Astrocyte (in vitro differentiated cells and primary cell): ENCODE data around the gene TRAPPC12. TPM values are rescaled to one million over a fixed set of nuclear protein-coding genes. Genes with fewer than 3 reads are reported as not detected.
"Not testable (repeated sequence)": the region's sequence is repeated elsewhere in the genome, so short reads cannot be mapped to it uniquely, and the experiment has no call there.

Experiments used
- DNase-seq: peaks from one replicate; pipeline ENCODE4 v3.0.0-alpha.2; 2010; ENCODE audit warnings: low read depth
- FAIRE-seq: peaks from 2 replicates; lab custom pipeline; 2011; peaks lifted over from hg19 to GRCh38; lab: Jason Lieb, UNC
- H2AFZ ChIP-seq: 2 replicates; pipeline ENCODE4 v1.6.0; 2012; ENCODE audit warnings: low read depth, low read length, inconsistent platforms
- H3K27ac ChIP-seq: 2 replicates; pipeline ENCODE4 v1.5.1; 2011; ENCODE audit warnings: low read depth, low read length, inconsistent platforms
- H3K27me3 ChIP-seq: 2 replicates; pipeline ENCODE4 v1.6.0; 2011; ENCODE audit warnings: low read length, inconsistent platforms; ENCODE audit not compliant: insufficient read depth
- H3K36me3 ChIP-seq: 2 replicates; pipeline ENCODE4 v1.5.1; 2011; ENCODE audit warnings: low read length, inconsistent platforms; ENCODE audit not compliant: insufficient read depth
- H3K4me1 ChIP-seq: 2 replicates; pipeline ENCODE4 v1.5.1; 2011; ENCODE audit warnings: low read length, inconsistent platforms; ENCODE audit not compliant: insufficient read depth
- H3K4me2 ChIP-seq: 2 replicates; pipeline ENCODE4 v1.6.0; 2012; ENCODE audit warnings: low read length, inconsistent platforms
- H3K4me3 ChIP-seq: 2 replicates; pipeline ENCODE4 v1.5.1; 2011; ENCODE audit warnings: low read depth, mild to moderate bottlenecking, low read length, inconsistent platforms; ENCODE audit not compliant: insufficient read depth
- H3K79me2 ChIP-seq: 2 replicates; pipeline ENCODE4 v1.6.0; 2012; ENCODE audit warnings: mild to moderate bottlenecking, low read length, inconsistent platforms; ENCODE audit not compliant: insufficient read depth
- H3K9ac ChIP-seq: 2 replicates; pipeline ENCODE4 v1.6.0; 2012; ENCODE audit warnings: mild to moderate bottlenecking, low read length, inconsistent platforms
- H3K9me3 ChIP-seq: 2 replicates; pipeline ENCODE4 v1.5.1; 2012; ENCODE audit warnings: low read depth, mild to moderate bottlenecking, low read length, inconsistent platforms; ENCODE audit not compliant: insufficient read depth
- H4K20me1 ChIP-seq: 2 replicates; pipeline ENCODE4 v1.6.0; 2012; ENCODE audit warnings: low read length, inconsistent platforms; ENCODE audit not compliant: insufficient read depth
- H3K27ac Mint-ChIP-seq: one replicate; pipeline ENCODE4 v1.8.0; 2021; ENCODE audit warnings: mild to moderate bottlenecking, mixed read lengths; ENCODE audit not compliant: unreplicated experiment
- H3K27me3 Mint-ChIP-seq: one replicate; pipeline ENCODE4 v1.8.0; 2021; ENCODE audit warnings: low read depth, mixed read lengths; ENCODE audit not compliant: unreplicated experiment
- H3K36me3 Mint-ChIP-seq: one replicate; pipeline ENCODE4 v1.8.0; 2021; ENCODE audit warnings: low read depth, mixed read lengths; ENCODE audit not compliant: unreplicated experiment
- H3K4me1 Mint-ChIP-seq: one replicate; pipeline ENCODE4 v1.8.0; 2021; ENCODE audit warnings: low read depth, mixed read lengths; ENCODE audit not compliant: unreplicated experiment
- H3K4me3 Mint-ChIP-seq: one replicate; pipeline ENCODE4 v1.8.0; 2021; ENCODE audit warnings: mild to moderate bottlenecking, moderate library complexity, mixed read lengths; ENCODE audit not compliant: unreplicated experiment
- H3K9me3 Mint-ChIP-seq: one replicate; pipeline ENCODE4 v1.8.0; 2021; ENCODE audit warnings: mild to moderate bottlenecking, mixed read lengths; ENCODE audit not compliant: unreplicated experiment
- CTCF ChIP-seq: IDR thresholded peaks from 2 replicates; pipeline ENCODE4 v1.5.1; 2011; ENCODE audit warnings: low read depth, mild to moderate bottlenecking, inconsistent platforms, low read length, moderate library complexity; ENCODE audit not compliant: insufficient read depth
- EZH2 ChIP-seq: IDR thresholded peaks from 2 replicates; pipeline ENCODE4 v1.6.1; 2012; ENCODE audit warnings: mild to moderate bottlenecking, low read length, inconsistent platforms; ENCODE audit not compliant: insufficient read depth
- total RNA-seq: library from RNA; stranded (reverse); gene quantifications from 2 replicates; pipeline ENCODE4 v1.2.1, GENCODE V29; 2021

The TRAPPC12 gene
- total RNA-seq, 1 donor from 2014 or later: 62.1 TPM

GRCh38 chr2:3368261-3368722 lies 11.2 kb upstream of the TRAPPC12 start:
- Mint-ChIP-seq H3K27me3 (no peaks in the 10 kb centered on the region), H3K9me3 (no peaks in the 10 kb centered on the region), H3K36me3 (peaks cover 8% of the 10 kb centered on the region), H3K4me1 (no peaks in the 10 kb centered on the region), H3K4me3 (no peak overlapping the region), H3K27ac (no peak overlapping the region)
- Histone ChIP-seq H3K9me3 (no peaks in the 10 kb centered on the region), H3K27ac (no peak overlapping the region), H2AFZ (no peak overlapping the region), H3K27me3 (no peaks in the 10 kb centered on the region), H3K79me2 (peaks cover 39% of the 10 kb centered on the region), H3K4me2 (no peak overlapping the region), H3K4me1 (no peaks in the 10 kb centered on the region), H3K9ac (no peak overlapping the region), H3K4me3 (no peak overlapping the region), H3K36me3 (no peaks in the 10 kb centered on the region), H4K20me1 (peaks cover 32% of the 10 kb centered on the region)
- TF ChIP-seq EZH2: no peak
- TF ChIP-seq CTCF: no peak
- no peak for DNase-seq
- FAIRE-seq: no peak

- not testable (repeated sequence) for H2AFZ ChIP-seq, H3K4me2 ChIP-seq, H3K4me3 Mint-ChIP-seq, H3K27me3 Mint-ChIP-seq, H3K4me1 Mint-ChIP-seq, FAIRE-seq, H3K27ac Mint-ChIP-seq, H3K9me3 Mint-ChIP-seq, H3K9me3 ChIP-seq, H3K36me3 ChIP-seq, H3K4me1 ChIP-seq, H3K4me3 ChIP-seq, DNase-seq, H3K27ac ChIP-seq, H3K36me3 Mint-ChIP-seq, H3K9ac ChIP-seq, H3K27me3 ChIP-seq
- H3K79me2 ChIP-seq: peaks cover 27% of the 10 kb centered on the region
- H4K20me1 ChIP-seq: peaks cover 19% of the 10 kb centered on the region
Observed at GRCh38 chr2:3369340-3370181, 9.9 kb upstream of the TRAPPC12 start.

- H3K9ac ChIP-seq: peak overlapping the region; percentile 87
- peak overlapping the region; percentile 59 for H3K27ac Mint-ChIP-seq
- H3K79me2 ChIP-seq: peaks cover 48% of the 10 kb centered on the region
- peaks cover 14% of the 10 kb centered on the region for H3K4me1 Mint-ChIP-seq
- no peak overlapping the region for H3K27ac ChIP-seq
- no peaks in the 10 kb centered on the region for H4K20me1 ChIP-seq
- TF ChIP-seq EZH2 (no peak), CTCF (no peak)
- no peaks in the 10 kb centered on the region for H3K36me3 ChIP-seq
- peak overlapping the region; percentile 98 for H3K4me3 Mint-ChIP-seq
- no peaks in the 10 kb centered on the region for H3K9me3 ChIP-seq
- H2AFZ ChIP-seq: peak overlapping the region; percentile 86
- H3K27me3 ChIP-seq: no peaks in the 10 kb centered on the region
- peak overlapping the region; percentile 88 for H3K4me2 ChIP-seq
- H3K4me3 ChIP-seq: peak overlapping the region; percentile 91
- H3K9me3 Mint-ChIP-seq: no peaks in the 10 kb centered on the region
- H3K4me1 ChIP-seq: peaks cover 26% of the 10 kb centered on the region
- no peaks in the 10 kb centered on the region for H3K36me3 Mint-ChIP-seq
- no peak for FAIRE-seq
- no peaks in the 10 kb centered on the region for H3K27me3 Mint-ChIP-seq
- no peak for DNase-seq
Observed at GRCh38 chr2:3376821-3377220, 2.7 kb upstream of the TRAPPC12 start.
